Colonic mucosa (tissue), 4 donors: Measurements from ENCODE around the gene ZNF610. TPM values are rescaled to one million over a fixed set of nuclear protein-coding genes. Genes with fewer than 3 reads are reported as not detected.

ENCODE experiments used
- DNase-seq: peaks from one replicate; pipeline ENCODE4 v3.0.0-alpha.2; 2020
- H3K27ac ChIP-seq: fragments of 200-600 bp; one replicate; pipeline ENCODE4 v1.8.0; 2021
- H3K27me3 ChIP-seq: fragments of 200-600 bp; one replicate; pipeline ENCODE4 v1.8.0; 2021
- H3K36me3 ChIP-seq: fragments of 200-600 bp; one replicate; pipeline ENCODE4 v1.8.0; 2021
- H3K4me1 ChIP-seq: fragments of 200-600 bp; one replicate; pipeline ENCODE4 v1.8.0; 2021; ENCODE audit warnings: mild to moderate bottlenecking
- H3K4me3 ChIP-seq: fragments of 200-600 bp; one replicate; pipeline ENCODE4 v1.8.0; 2021
- H3K9ac ChIP-seq, 2 donors: one replicate each; pipeline ENCODE4 v1.7.0; 2013; ENCODE audit warnings: control low read depth in 2 of 2, low read depth in 2 of 2, low read length in 2 of 2
- H3K9me3 ChIP-seq: fragments of 200-600 bp; one replicate; pipeline ENCODE4 v1.8.0; 2021
- intact Hi-C: fragments of 100-400 bp; cut with DNase I; formaldehyde crosslinking; loops from one replicate; pipeline ENCODE4 v1.14.1; 2022
- total RNA-seq, 2 donors: library from RNA; stranded (reverse); fragmentation: NEBNext Ultra II Directional in 1 of 2; extraction: Animal tissue kit (Norgen Biotek cat#: 25700) in 1 of 2; gene quantifications; one replicate each; pipeline ENCODE4 v1.2.1, GENCODE V29; 2021
- TF ChIP-seq, protein P1 (sequence below): fragments of 200-600 bp; IDR thresholded peaks from one replicate; pipeline ENCODE4 v1.8.0; 2022; ENCODE audit warnings: antibody characterized with exemption, mild to moderate bottlenecking
- donor health status: healthy.
- donor health status: DM: no; HTN: no; CAD: no.
- donor health status: DM: no; HTN: no; CAD: no.

Gene ZNF610
- total RNA-seq, 2 donors from 2014 or later = 0.84 to 1.6 TPM

- no peak for DNase-seq
- Histone ChIP-seq H3K9me3 (peaks cover 8% of the 10 kb centered on the region), H3K27me3 (no peaks in the 10 kb centered on the region), H3K36me3 (peaks cover 4% of the 10 kb centered on the region), H3K27ac (no peak overlapping the region), H3K4me1 (no peaks in the 10 kb centered on the region), H3K9ac (no peak overlapping the region), H3K4me3 (no peak overlapping the region)
- intact Hi-C loops = no loop called here
- TF ChIP-seq, protein P1, sequence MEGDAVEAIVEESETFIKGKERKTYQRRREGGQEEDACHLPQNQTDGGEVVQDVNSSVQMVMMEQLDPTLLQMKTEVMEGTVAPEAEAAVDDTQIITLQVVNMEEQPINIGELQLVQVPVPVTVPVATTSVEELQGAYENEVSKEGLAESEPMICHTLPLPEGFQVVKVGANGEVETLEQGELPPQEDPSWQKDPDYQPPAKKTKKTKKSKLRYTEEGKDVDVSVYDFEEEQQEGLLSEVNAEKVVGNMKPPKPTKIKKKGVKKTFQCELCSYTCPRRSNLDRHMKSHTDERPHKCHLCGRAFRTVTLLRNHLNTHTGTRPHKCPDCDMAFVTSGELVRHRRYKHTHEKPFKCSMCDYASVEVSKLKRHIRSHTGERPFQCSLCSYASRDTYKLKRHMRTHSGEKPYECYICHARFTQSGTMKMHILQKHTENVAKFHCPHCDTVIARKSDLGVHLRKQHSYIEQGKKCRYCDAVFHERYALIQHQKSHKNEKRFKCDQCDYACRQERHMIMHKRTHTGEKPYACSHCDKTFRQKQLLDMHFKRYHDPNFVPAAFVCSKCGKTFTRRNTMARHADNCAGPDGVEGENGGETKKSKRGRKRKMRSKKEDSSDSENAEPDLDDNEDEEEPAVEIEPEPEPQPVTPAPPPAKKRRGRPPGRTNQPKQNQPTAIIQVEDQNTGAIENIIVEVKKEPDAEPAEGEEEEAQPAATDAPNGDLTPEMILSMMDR = no peak
Measured at GRCh38 chr19:52410276-52410675, 74.2 kb downstream of the ZNF610 start.

GRCh38 chr19:52415711-52416110 is 79.7 kb downstream of the ZNF610 start:
- H3K9me3 ChIP-seq = peaks cover 15% of the 10 kb centered on the region
- TF ChIP-seq, protein P1 = no peak

More at GRCh38 chr19:52415711-52416110, 79.7 kb downstream of the ZNF610 start:
- H3K9ac ChIP-seq = no peak overlapping the region
- H3K4me1 ChIP-seq = no peaks in the 10 kb centered on the region
- no peaks in the 10 kb centered on the region for H3K36me3 ChIP-seq
- intact Hi-C loops = no loop called here
- H3K27ac ChIP-seq = no peak overlapping the region
- no peak overlapping the region for H3K4me3 ChIP-seq
- no peaks in the 10 kb centered on the region for H3K27me3 ChIP-seq
- no peak for DNase-seq

Other genes with a start within 250 kb of the ZNF610 start
- 10 to 100 TPM; 12.5 to 12.8 TPM for gene ZNF841, start 240.5 kb upstream of the ZNF610 start, total RNA-seq
- gene ZNF616, start 196.3 kb upstream of the ZNF610 start, total RNA-seq = 1 to 10 TPM; 6.8 to 8.5 TPM
- gene ZNF836, start 164.6 kb upstream of the ZNF610 start, total RNA-seq = 10 to 100 TPM; 10.2 to 10.6 TPM
- gene PPP2R1A, start 146.2 kb upstream of the ZNF610 start, total RNA-seq = 100 to 1,000 TPM; 273 to 378 TPM
- 10 to 100 TPM in 1 of 2 donors, 1 to 10 TPM in 1; 7.5 to 10.6 TPM for gene ZNF766, start 66.7 kb upstream of the ZNF610 start, total RNA-seq
- gene ZNF480, start 39.1 kb upstream of the ZNF610 start, total RNA-seq = 10 to 100 TPM; 13.2 TPM
- gene ZNF880, start 33.7 kb downstream of the ZNF610 start, total RNA-seq = 1 to 10 TPM; 8.1 to 8.3 TPM
- 10 to 100 TPM in 1 of 2 donors, 1 to 10 TPM in 1; 7.8 to 11.5 TPM for gene ZNF528, start 61.6 kb downstream of the ZNF610 start, total RNA-seq
- gene ZNF534, start 92.9 kb downstream of the ZNF610 start, total RNA-seq = under 1 TPM in 1 of 2 donors, not detected in 1; 0.12 TPM
- gene ZNF578, start 117.3 kb downstream of the ZNF610 start, total RNA-seq = under 1 TPM; 0.27 to 0.40 TPM
- 10 to 100 TPM; 27.9 to 28.7 TPM for gene ZNF808, start 191.4 kb downstream of the ZNF610 start, total RNA-seq
- gene ZNF701, start 234.0 kb downstream of the ZNF610 start, total RNA-seq = 10 to 100 TPM; 20.2 to 20.6 TPM